Keratinocyte (primary cell): ENCODE results near the gene OXCT1. TPM values are rescaled to one million over a fixed set of nuclear protein-coding genes. Genes with fewer than 3 reads are reported as not detected.

Source experiments
- DNase-seq: peaks from one replicate; pipeline ENCODE4 v3.0.0-alpha.2; 2011; ENCODE audit warnings: low read depth, missing footprints, low spot score
- FAIRE-seq: peaks from 2 replicates; lab custom pipeline; 2011; peaks lifted over from hg19 to GRCh38; lab: Jason Lieb, UNC
- H2AFZ ChIP-seq: 2 replicates; pipeline ENCODE4 v1.6.0; 2012; ENCODE audit warnings: low read length, control low read depth, inconsistent platforms; ENCODE audit not compliant: control insufficient read depth
- H3K27ac ChIP-seq: 2 replicates; pipeline ENCODE4 v1.5.1; 2011; ENCODE audit warnings: low read length; ENCODE audit not compliant: control insufficient read depth, insufficient read depth
- H3K27me3 ChIP-seq: 3 replicates; pipeline ENCODE4 v1.6.0; 2011; ENCODE audit warnings: low read length; ENCODE audit not compliant: control insufficient read depth, insufficient read depth; ENCODE audit errors: extremely low read depth
- H3K36me3 ChIP-seq, 2 experiments: 2 replicates in 1 of 2; 3 replicates in 1 of 2; pipeline ENCODE4 v1.5.1; 2011; ENCODE audit warnings: low read length in 2 of 2, mild to moderate bottlenecking in 1 of 2; ENCODE audit not compliant: control insufficient read depth in 2 of 2, insufficient read depth in 2 of 2; ENCODE audit errors: extremely low read depth in 1 of 2
- H3K4me1 ChIP-seq: 3 replicates; pipeline ENCODE4 v1.5.1; 2011; ENCODE audit warnings: low read length; ENCODE audit not compliant: control insufficient read depth, insufficient read depth; ENCODE audit errors: extremely low read depth
- H3K4me2 ChIP-seq: 3 replicates; pipeline ENCODE4 v1.6.0; 2011; ENCODE audit warnings: low read depth, low read length; ENCODE audit not compliant: control insufficient read depth, insufficient read depth; ENCODE audit errors: extremely low read depth
- H3K4me3 ChIP-seq, 3 experiments: fragments of 200-600 bp in 1 of 3; sonication (generic) in 1 of 3; 2 replicates in 2 of 3; 3 replicates in 1 of 3; pipeline ENCODE4 v1.5.1; 2011 to 2016; ENCODE audit warnings: low read length in 3 of 3, mild to moderate bottlenecking in 3 of 3, control low read depth in 2 of 3, inconsistent platforms in 1 of 3, low read depth in 1 of 3, mixed read lengths in 1 of 3, mixed run types in 1 of 3, moderate library complexity in 1 of 3; ENCODE audit not compliant: control insufficient read depth in 2 of 3, insufficient read depth in 2 of 3; ENCODE audit errors: extremely low read depth in 1 of 3
- H3K79me2 ChIP-seq: 2 replicates; pipeline ENCODE4 v1.6.0; 2012; ENCODE audit warnings: low read length; ENCODE audit not compliant: control insufficient read depth, insufficient read depth
- H3K9ac ChIP-seq: 3 replicates; pipeline ENCODE4 v1.6.0; 2011; ENCODE audit warnings: low read length; ENCODE audit not compliant: control insufficient read depth, insufficient read depth; ENCODE audit errors: extremely low read depth
- H3K9me1 ChIP-seq: 3 replicates; pipeline ENCODE4 v1.6.0; 2011; ENCODE audit warnings: low read length; ENCODE audit not compliant: control insufficient read depth, insufficient read depth; ENCODE audit errors: extremely low read depth
- H3K9me3 ChIP-seq: 2 replicates; pipeline ENCODE4 v1.5.1; 2012; ENCODE audit warnings: low read depth, low read length; ENCODE audit not compliant: control insufficient read depth
- H4K20me1 ChIP-seq: 3 replicates; pipeline ENCODE4 v1.6.0; 2011; ENCODE audit warnings: low read length; ENCODE audit not compliant: control insufficient read depth, insufficient read depth; ENCODE audit errors: extremely low read depth
- CTCF ChIP-seq, 3 experiments: IDR thresholded peaks in 1 of 3; conservative IDR thresholded peaks in 1 of 3; optimal IDR thresholded peaks in 1 of 3; 2 replicates in 2 of 3; 3 replicates in 1 of 3; pipeline versions ENCODE3 to v1.5.1; 2011; ENCODE audit warnings: low read length in 3 of 3, mild to moderate bottlenecking in 3 of 3, moderate library complexity in 2 of 3, control low read depth in 1 of 3, inconsistent platforms in 1 of 3; ENCODE audit not compliant: insufficient read depth in 2 of 3; ENCODE audit errors: extremely low read depth in 1 of 3
- EZH2 ChIP-seq: IDR thresholded peaks from one replicate; pipeline ENCODE4 v1.6.1; 2012; ENCODE audit warnings: inconsistent platforms, mild to moderate bottlenecking, low read length, moderate library complexity
- dilution Hi-C: fragments of 300-500 bp; cut with MboI; formaldehyde crosslinking; loops from one replicate; pipeline ENCODE4 v1.7.0; 2020; ENCODE audit warnings: low sequenced_read_pairs; ENCODE audit not compliant: extremely low pct_ligation_motif_present
- polyA plus RNA-seq, 5 experiments: library from polyadenylated mRNA; depleted of rRNA in 3 of 5; stranded (reverse) in 3 of 5; stranded (forward) in 1 of 5; unstranded in 1 of 5; fragments of >200 nt; gene quantifications; 1 replicate in 1 of 5; 2 replicates in 3 of 5; 3 replicates in 1 of 5; pipeline versions ENCODE4 v1.2.1 to v1.2.3, GENCODE V29; 2011 to 2012; ENCODE audit warnings: missing spikeins in 2 of 5, low read depth in 1 of 5, low replicate concordance in 1 of 5

The OXCT1 gene
- polyA plus RNA-seq, 1 donor (not counting 4 experiments of a cell fraction or from before 2014, with no cell fraction given), result 34.0 TPM

- DNase-seq (no peak), FAIRE-seq (no peak)
- Histone ChIP-seq H3K27me3 (no peaks in the 10 kb centered on the region), H3K79me2 (no peaks in the 10 kb centered on the region), H3K9me1 (no peaks in the 10 kb centered on the region), H3K4me3 (no peak overlapping the region), H4K20me1 (no peaks in the 10 kb centered on the region), H3K27ac (no peak overlapping the region), H3K36me3 (no peaks in the 10 kb centered on the region), H2AFZ (no peak overlapping the region), H3K4me1 (peaks cover 10% of the 10 kb centered on the region), H3K9ac (no peak overlapping the region), H3K9me3 (no peaks in the 10 kb centered on the region), H3K4me2 (no peak overlapping the region)
- dilution Hi-C loops, result no loop called here
- no peak for TF ChIP-seq CTCF (optimal IDR thresholded peaks at IDR 0.05 in 1 of 3, IDR thresholded peaks at IDR 0.05 in 1 of 3, conservative IDR thresholded peaks at IDR 0.05 in 1 of 3; ENCODE audit: extremely low read depth in 1 of 3, insufficient read depth in 2 of 3, low read length in 3 of 3)
- TF ChIP-seq EZH2, result no peak
Observed at GRCh38 chr5:41788941-41789368, 81.3 kb downstream of the OXCT1 start.

- Histone ChIP-seq H3K9ac (no peak overlapping the region), H3K4me3 (no peak overlapping the region), H3K4me2 (no peak overlapping the region), H3K27me3 (no peaks in the 10 kb centered on the region), H2AFZ (no peak overlapping the region), H3K36me3 (peaks cover 0 to 2% of the 10 kb centered on the region in 2 experiments), H3K9me3 (no peaks in the 10 kb centered on the region), H3K27ac (no peak overlapping the region), H3K4me1 (no peaks in the 10 kb centered on the region), H3K79me2 (no peaks in the 10 kb centered on the region), H4K20me1 (no peaks in the 10 kb centered on the region), H3K9me1 (no peaks in the 10 kb centered on the region)
- DNase-seq, result no peak
- TF ChIP-seq CTCF (optimal IDR thresholded peaks at IDR 0.05 in 1 of 3, IDR thresholded peaks at IDR 0.05 in 1 of 3, conservative IDR thresholded peaks at IDR 0.05 in 1 of 3; ENCODE audit: extremely low read depth in 1 of 3, insufficient read depth in 2 of 3, low read length in 3 of 3) (no peak), EZH2 (no peak)
- dilution Hi-C loops, result no loop called here
- no peak for FAIRE-seq
Observed at GRCh38 chr5:41787265-41787664, 83.0 kb downstream of the OXCT1 start.
